ENCODE data around the gene EPHB6. TPM values are rescaled to one million over a fixed set of nuclear protein-coding genes. Genes with fewer than 3 reads are reported as not detected.

The EPHB6 gene
- total and polyA plus RNA-seq, 2 donors, result 10.8 to 23.4 TPM

DNA sequence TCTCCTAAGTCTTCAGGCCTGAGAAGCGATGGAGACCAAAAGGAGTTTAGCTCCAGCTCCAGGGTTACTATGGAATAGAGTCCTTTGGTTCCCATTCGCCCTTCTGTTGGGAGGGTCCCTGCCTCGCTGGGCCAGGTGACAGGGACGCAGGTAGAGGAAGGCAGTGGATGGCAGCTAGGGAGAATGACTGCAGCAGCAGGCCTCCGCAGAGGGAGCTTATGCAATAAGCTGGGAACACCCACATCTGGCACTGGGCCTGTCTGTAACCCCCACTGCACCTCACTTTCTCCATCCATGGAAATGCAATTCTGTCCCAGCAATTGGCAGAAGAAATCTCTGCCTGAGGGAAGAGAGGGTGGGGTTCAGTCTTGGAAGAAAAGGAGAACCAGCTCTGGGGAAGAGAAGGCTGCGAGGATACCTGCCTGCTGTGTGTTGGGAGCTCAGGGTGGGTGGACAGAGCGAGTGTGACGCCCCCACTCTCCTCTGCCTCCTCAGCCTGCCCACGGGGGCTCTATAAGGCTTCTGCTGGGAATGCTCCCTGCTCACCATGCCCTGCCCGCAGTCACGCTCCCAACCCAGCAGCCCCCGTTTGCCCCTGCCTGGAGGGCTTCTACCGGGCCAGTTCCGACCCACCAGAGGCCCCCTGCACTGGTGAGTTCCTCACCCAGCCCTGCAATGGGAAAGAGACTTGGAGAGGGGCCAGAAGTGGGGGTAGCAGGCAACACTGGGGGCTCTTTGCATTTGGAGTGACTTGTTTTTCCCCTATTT, 10.3 kb downstream of the EPHB6 start:
- Histone ChIP-seq H3K4me1 (ENCODE audit: insufficient read depth) (no peaks in the 10 kb centered on the region), H3K4me3 (ENCODE audit: low read depth, low read length) (no peak overlapping the region), H3K27ac (ENCODE audit: low read depth) (no peak overlapping the region), H3K36me3 (ENCODE audit: insufficient read depth) (peaks cover 2% of the 10 kb centered on the region)
- DNase-seq (ENCODE audit: extremely low spot score), result no peak
- 79% methylated on average over 14 of the region's 14 CpGs for WGBS

- H3K4me1 ChIP-seq (ENCODE audit: insufficient read depth), result no peaks in the 10 kb centered on the region
- WGBS, result 70% methylated on average over 13 of the region's 13 CpGs
- H3K4me3 ChIP-seq (ENCODE audit: low read depth, low read length), result no peak overlapping the region
- no peak overlapping the region for H3K27ac ChIP-seq (ENCODE audit: low read depth)
- no peak for DNase-seq (ENCODE audit: extremely low spot score)
- peaks cover 2% of the 10 kb centered on the region for H3K36me3 ChIP-seq (ENCODE audit: insufficient read depth)
Measured at GRCh38 chr7:142865766-142866165, 10.9 kb downstream of the EPHB6 start.

- no peaks in the 10 kb centered on the region for H3K4me1 ChIP-seq (ENCODE audit: insufficient read depth)
- WGBS, result 77% methylated on average over 18 of the region's 18 CpGs
Measured at GRCh38 chr7:142866361-142867096, 11.7 kb downstream of the EPHB6 start.

GRCh38 chr7:142867097-142867378, 12.2 kb downstream of the EPHB6 start:
- no peak overlapping the region for H3K27ac ChIP-seq (ENCODE audit: low read depth)
- peaks cover 2% of the 10 kb centered on the region for H3K36me3 ChIP-seq (ENCODE audit: insufficient read depth)
- no peaks in the 10 kb centered on the region for H3K4me1 ChIP-seq (ENCODE audit: insufficient read depth)
- WGBS, result 92% methylated on average over 4 of the region's 4 CpGs
- no peak for DNase-seq (ENCODE audit: extremely low spot score)
- H3K4me3 ChIP-seq (ENCODE audit: low read depth, low read length), result no peak overlapping the region

More at GRCh38 chr7:142866361-142867096, 11.7 kb downstream of the EPHB6 start:
- H3K36me3 ChIP-seq (ENCODE audit: insufficient read depth), result peaks cover 2% of the 10 kb centered on the region
- no peak for DNase-seq (ENCODE audit: extremely low spot score)
- no peak overlapping the region for H3K4me3 ChIP-seq (ENCODE audit: low read depth, low read length)
- H3K27ac ChIP-seq (ENCODE audit: low read depth), result no peak overlapping the region

DNA sequence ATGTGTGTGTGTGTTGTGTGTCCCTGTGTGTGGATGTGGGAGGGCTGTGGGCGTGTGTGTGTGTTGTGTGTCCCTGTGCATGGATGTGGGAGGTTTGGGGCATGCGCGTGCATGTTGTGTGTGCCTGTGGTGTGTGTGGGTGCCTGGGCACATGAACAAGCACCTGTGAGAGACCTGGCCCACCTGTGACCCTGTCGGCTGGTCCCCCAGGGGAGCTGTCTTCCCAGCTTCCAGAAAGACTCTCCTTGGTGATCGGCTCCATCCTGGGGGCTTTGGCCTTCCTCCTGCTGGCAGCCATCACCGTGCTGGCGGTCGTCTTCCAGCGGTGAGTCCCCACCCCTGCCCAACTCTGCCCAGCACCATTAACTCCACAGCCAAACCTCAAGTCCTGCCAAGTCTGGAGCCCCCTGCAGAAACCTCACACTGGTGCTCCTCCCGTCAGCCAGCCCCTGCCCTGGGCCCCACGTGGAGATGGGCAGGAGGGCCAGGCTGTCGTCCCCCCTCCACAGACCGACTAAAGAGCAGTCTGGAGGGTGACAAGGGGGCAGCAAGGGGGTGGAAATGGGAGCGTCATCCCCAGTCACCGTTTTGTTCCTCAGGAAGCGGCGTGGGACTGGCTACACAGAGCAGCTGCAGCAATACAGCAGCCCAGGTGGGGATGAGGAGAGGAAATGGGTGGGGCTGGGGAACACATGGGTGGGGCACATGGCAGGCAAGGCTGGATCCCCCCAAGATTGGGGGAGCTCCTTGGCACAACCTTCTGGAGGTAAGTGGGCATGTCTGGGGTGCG, 12.7 kb downstream of the EPHB6 start:
- H3K4me3 ChIP-seq (ENCODE audit: low read depth, low read length), result no peak overlapping the region
- H3K27ac ChIP-seq (ENCODE audit: low read depth), result no peak overlapping the region
- WGBS, result 78% methylated on average over 18 of the region's 18 CpGs
- DNase-seq (ENCODE audit: extremely low spot score), result no peak
- H3K4me1 ChIP-seq (ENCODE audit: insufficient read depth), result no peaks in the 10 kb centered on the region
- H3K36me3 ChIP-seq (ENCODE audit: insufficient read depth), result peaks cover 2% of the 10 kb centered on the region

- peaks cover 2% of the 10 kb centered on the region for H3K36me3 ChIP-seq (ENCODE audit: insufficient read depth)
- no peak overlapping the region for H3K4me3 ChIP-seq (ENCODE audit: low read depth, low read length)
- H3K4me1 ChIP-seq (ENCODE audit: insufficient read depth), result no peaks in the 10 kb centered on the region
- WGBS, result 90% methylated on average over 31 of the region's 31 CpGs
- no peak overlapping the region for H3K27ac ChIP-seq (ENCODE audit: low read depth)
- DNase-seq (ENCODE audit: extremely low spot score), result no peak
Measured at GRCh38 chr7:142868188-142868985, 13.5 kb downstream of the EPHB6 start.

DNA sequence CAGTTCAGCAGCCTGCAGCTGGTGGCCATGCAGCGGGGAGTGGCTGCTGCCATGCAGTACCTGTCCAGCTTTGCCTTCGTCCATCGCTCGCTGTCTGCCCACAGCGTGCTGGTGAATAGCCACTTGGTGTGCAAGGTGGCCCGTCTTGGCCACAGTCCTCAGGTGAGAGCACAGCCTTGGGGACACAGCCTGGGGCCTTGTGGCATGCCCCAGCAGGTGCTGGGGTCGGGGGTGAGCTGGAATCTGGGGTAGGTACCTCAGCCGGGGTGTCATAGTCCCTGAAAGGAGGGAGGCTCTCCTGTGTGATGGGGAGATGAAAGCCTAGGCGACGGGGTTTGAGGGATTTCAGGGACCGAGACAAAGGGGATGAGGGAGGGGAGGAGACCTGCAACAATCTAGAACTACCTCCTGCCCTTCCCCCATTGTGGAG, 14.1 kb downstream of the EPHB6 start:
- H3K36me3 ChIP-seq (ENCODE audit: insufficient read depth), result peaks cover 2% of the 10 kb centered on the region
- no peak for DNase-seq (ENCODE audit: extremely low spot score)
- H3K4me3 ChIP-seq (ENCODE audit: low read depth, low read length), result no peak overlapping the region
- no peak overlapping the region for H3K27ac ChIP-seq (ENCODE audit: low read depth)
- WGBS, result 95% methylated on average over 11 of the region's 11 CpGs
- H3K4me1 ChIP-seq (ENCODE audit: insufficient read depth), result no peaks in the 10 kb centered on the region

- 91% methylated on average over 2 of the region's 2 CpGs for WGBS
- Histone ChIP-seq H3K4me3 (ENCODE audit: low read depth, low read length) (no peak overlapping the region), H3K4me1 (ENCODE audit: insufficient read depth) (no peaks in the 10 kb centered on the region), H3K36me3 (ENCODE audit: insufficient read depth) (peaks cover 2% of the 10 kb centered on the region), H3K27ac (ENCODE audit: low read depth) (no peak overlapping the region)
- DNase-seq (ENCODE audit: extremely low spot score), result no peak
Measured at GRCh38 chr7:142869434-142869833, 14.6 kb downstream of the EPHB6 start.

GRCh38 chr7:142870147-142870559, 15.3 kb downstream of the EPHB6 start:
- no peak overlapping the region for H3K4me3 ChIP-seq (ENCODE audit: low read depth, low read length)
- WGBS, result 86% methylated on average over 8 of the region's 8 CpGs
- DNase-seq (ENCODE audit: extremely low spot score), result no peak
- H3K4me1 ChIP-seq (ENCODE audit: insufficient read depth), result no peaks in the 10 kb centered on the region
- no peak overlapping the region for H3K27ac ChIP-seq (ENCODE audit: low read depth)
- H3K36me3 ChIP-seq (ENCODE audit: insufficient read depth), result peaks cover 2% of the 10 kb centered on the region

DNA sequence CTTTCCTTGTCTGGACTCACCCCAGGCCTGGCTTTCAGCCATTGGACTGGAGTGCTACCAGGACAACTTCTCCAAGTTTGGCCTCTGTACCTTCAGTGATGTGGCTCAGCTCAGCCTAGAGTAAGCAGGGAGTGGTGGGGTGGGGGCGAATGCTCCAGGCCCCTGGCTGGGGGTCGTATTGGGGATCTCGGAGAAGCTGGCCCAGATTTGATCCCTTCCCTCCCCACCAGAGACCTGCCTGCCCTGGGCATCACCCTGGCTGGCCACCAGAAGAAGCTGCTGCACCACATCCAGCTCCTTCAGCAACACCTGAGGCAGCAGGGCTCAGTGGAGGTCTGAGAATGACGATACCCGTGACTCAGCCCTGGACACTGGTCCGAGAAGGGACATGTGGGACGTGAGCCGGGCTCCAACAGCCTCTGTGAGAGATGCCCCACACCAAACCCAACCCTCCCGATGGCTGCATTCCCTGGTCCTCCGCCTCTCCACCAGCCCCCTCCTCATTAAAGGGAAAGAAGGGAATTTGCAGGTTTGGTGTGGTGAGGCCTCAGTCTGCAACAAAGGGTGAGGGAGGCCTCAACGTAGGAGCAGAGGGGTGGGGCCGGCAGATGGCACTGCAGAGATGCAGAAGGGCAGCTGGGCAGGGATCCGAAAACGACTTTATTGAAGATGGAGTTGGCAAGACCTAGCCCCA, 15.8 kb downstream of the EPHB6 start:
- Histone ChIP-seq H3K4me3 (ENCODE audit: low read depth, low read length) (no peak overlapping the region), H3K36me3 (ENCODE audit: insufficient read depth) (peaks cover 2% of the 10 kb centered on the region), H3K27ac (ENCODE audit: low read depth) (no peak overlapping the region), H3K4me1 (ENCODE audit: insufficient read depth) (no peaks in the 10 kb centered on the region)
- no peak for DNase-seq (ENCODE audit: extremely low spot score)
- 88% methylated on average over 14 of the region's 14 CpGs for WGBS

GRCh38 chr7:142871260-142872105, 16.6 kb downstream of the EPHB6 start:
- H3K4me3 ChIP-seq (ENCODE audit: low read depth, low read length), result no peak overlapping the region
- peaks cover 2% of the 10 kb centered on the region for H3K36me3 ChIP-seq (ENCODE audit: insufficient read depth)
- no peak for DNase-seq (ENCODE audit: extremely low spot score)
- no peaks in the 10 kb centered on the region for H3K4me1 ChIP-seq (ENCODE audit: insufficient read depth)
- WGBS, result 88% methylated on average over 23 of the region's 23 CpGs
- H3K27ac ChIP-seq (ENCODE audit: low read depth), result no peak overlapping the region

GRCh38 chr7:142872106-142872675, 17.3 kb downstream of the EPHB6 start:
- Histone ChIP-seq H3K4me1 (ENCODE audit: insufficient read depth) (no peaks in the 10 kb centered on the region), H3K4me3 (ENCODE audit: low read depth, low read length) (no peak overlapping the region), H3K36me3 (ENCODE audit: insufficient read depth) (peaks cover 2% of the 10 kb centered on the region), H3K27ac (ENCODE audit: low read depth) (no peak overlapping the region)
- WGBS, result 89% methylated on average over 15 of the region's 15 CpGs
- DNase-seq (ENCODE audit: extremely low spot score), result no peak
